ENCODE results near the gene MYPOP. TPM values are rescaled to one million over a fixed set of nuclear protein-coding genes. Genes with fewer than 3 reads are reported as not detected.
"Not testable (repeated sequence)": the region's sequence is repeated elsewhere in the genome, so short reads cannot be mapped to it uniquely, and the experiment has no call there.

Gene MYPOP
- total RNA-seq, 1 donor from 2014 or later = 16.2 TPM

- DNase-seq = no peak
- Histone ChIP-seq H3K27ac (replicated peaks) (no peak overlapping the region), H3K36me3 (peaks cover 49% of the 10 kb centered on the region), H3K4me1 (peaks cover 30% of the 10 kb centered on the region), H3K4me3 (no peak overlapping the region), H3K27me3 (ENCODE audit: low read depth) (no peaks in the 10 kb centered on the region), H3K9me3 (replicated peaks) (no peaks in the 10 kb centered on the region)
- no peak for TF ChIP-seq CTCF (IDR thresholded peaks at IDR 0.05; ENCODE audit: borderline replicate concordance)
- intact Hi-C loops (cut with micrococcal nuclease) = no loop called here
These were observed 2.4 kb downstream of the MYPOP start for GRCh38 chr19:45899919-45900589.

DNA sequence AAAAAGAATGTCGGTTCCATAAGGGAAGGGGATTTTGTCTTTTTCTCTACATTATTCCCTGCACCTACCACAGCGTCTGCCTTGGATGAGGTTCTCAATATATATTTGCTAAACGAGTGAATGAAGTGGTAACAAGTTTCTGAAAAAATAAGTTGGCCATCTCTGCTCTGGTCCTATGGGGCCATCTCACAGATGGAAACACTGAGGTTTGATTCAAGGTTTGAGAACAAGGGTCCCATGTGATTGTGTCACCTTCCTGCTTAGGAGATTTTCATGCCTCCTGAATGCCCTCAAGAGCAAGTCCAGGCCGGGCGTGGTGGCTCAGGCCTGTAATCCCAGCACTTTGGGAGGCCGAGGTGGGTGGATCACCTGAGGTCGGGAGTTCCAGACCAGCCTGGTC is 3.2 kb downstream of the MYPOP start:
- H3K27me3 ChIP-seq (ENCODE audit: low read depth) = no peaks in the 10 kb centered on the region
- peaks cover 30% of the 10 kb centered on the region for H3K4me1 ChIP-seq
- peaks cover 54% of the 10 kb centered on the region for H3K36me3 ChIP-seq
- no peak for DNase-seq
- H3K4me3 ChIP-seq = no peak overlapping the region
- intact Hi-C loops (cut with micrococcal nuclease) = no loop called here
- no peak overlapping the region for H3K27ac ChIP-seq (replicated peaks)
- TF ChIP-seq CTCF (IDR thresholded peaks at IDR 0.05; ENCODE audit: borderline replicate concordance) = no peak
- no peaks in the 10 kb centered on the region for H3K9me3 ChIP-seq (replicated peaks)

DNA sequence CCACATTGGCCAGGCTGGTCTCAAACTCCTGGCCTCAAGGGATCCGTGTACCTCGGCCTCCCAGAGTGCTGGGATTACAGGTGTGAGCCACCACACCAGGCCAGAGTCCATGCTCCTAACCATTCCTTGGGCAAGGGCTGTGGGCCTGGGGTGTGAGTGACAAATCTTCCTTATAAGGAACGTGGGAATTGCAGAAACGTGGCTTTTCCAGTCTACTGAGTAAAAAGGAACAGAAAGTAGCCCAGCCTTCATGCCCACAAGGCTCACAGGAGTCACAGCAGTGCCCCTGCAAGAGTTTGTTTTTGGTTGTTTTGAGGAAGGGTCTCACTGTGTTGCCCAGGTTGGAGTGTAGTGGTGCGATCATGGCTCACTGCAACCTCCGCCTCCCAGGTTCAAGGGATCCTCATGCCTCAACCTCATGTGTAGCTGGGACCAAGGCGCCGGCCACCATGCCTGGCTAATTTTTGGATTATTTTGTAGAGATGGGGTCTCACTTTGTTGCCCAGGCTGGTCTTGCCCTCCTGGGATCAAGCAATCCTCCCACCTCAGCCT is 5.1 kb downstream of the MYPOP start:
- TF ChIP-seq CTCF (IDR thresholded peaks at IDR 0.05; ENCODE audit: borderline replicate concordance) = no peak
- Histone ChIP-seq H3K27ac (replicated peaks) (no peak overlapping the region), H3K36me3 (peaks cover 54% of the 10 kb centered on the region), H3K4me3 (no peak overlapping the region), H3K27me3 (ENCODE audit: low read depth) (no peaks in the 10 kb centered on the region), H3K9me3 (replicated peaks) (no peaks in the 10 kb centered on the region), H3K4me1 (peaks cover 22% of the 10 kb centered on the region)
- DNase-seq = no peak
- intact Hi-C loops (cut with micrococcal nuclease) = no loop called here

DNA sequence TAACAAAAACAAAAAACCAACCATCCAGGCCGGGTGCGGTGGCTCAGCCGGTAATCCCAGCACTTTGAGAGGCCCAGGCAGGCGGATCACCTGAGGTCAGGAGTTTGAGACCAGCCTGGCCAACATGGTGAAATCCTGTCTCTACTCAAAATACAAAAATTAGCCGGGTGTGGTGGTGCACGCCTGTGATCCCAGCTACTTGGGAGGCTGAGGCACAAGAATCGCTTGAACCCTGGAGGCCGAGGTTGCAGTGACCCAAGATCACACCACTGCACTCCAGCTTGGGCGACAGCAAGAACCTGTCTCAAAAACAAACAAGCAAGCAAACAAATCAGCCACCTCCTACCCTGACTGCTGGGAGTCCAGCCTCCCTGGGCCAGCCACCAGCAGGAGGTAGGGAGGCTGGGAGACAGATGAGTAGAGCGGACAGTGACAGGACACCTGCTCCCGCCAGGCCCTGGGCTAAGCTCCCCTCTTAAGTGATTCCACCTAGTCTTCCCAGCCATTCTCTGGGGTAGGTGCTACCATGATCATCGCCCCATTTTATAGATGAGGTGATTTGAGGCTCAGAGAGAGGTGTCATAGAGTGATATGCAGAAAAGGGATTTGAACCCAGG is 6.3 kb downstream of the MYPOP start:
- intact Hi-C loops (cut with micrococcal nuclease); H3K27me3 ChIP-seq (ENCODE audit: low read depth); H3K4me3 ChIP-seq; H3K9me3 ChIP-seq (replicated peaks); DNase-seq; H3K27ac ChIP-seq (replicated peaks): not testable (repeated sequence)
- H3K36me3 ChIP-seq = peaks cover 54% of the 10 kb centered on the region
- peaks cover 11% of the 10 kb centered on the region for H3K4me1 ChIP-seq

- no peak for TF ChIP-seq CTCF (IDR thresholded peaks at IDR 0.05; ENCODE audit: borderline replicate concordance)
- intact Hi-C loops (cut with micrococcal nuclease) = no loop called here
- DNase-seq = no peak
- Histone ChIP-seq H3K4me3 (no peak overlapping the region), H3K9me3 (replicated peaks) (no peaks in the 10 kb centered on the region), H3K4me1 (peaks cover 5% of the 10 kb centered on the region), H3K27me3 (ENCODE audit: low read depth) (no peaks in the 10 kb centered on the region), H3K27ac (replicated peaks) (no peak overlapping the region), H3K36me3 (peaks cover 56% of the 10 kb centered on the region)
These were observed 6.9 kb downstream of the MYPOP start for GRCh38 chr19:45895519-45895972.

GRCh38 chr19:45890877-45891276 is 11.5 kb downstream of the MYPOP start:
- Histone ChIP-seq H3K27ac (replicated peaks) (no peak overlapping the region), H3K4me1 (peaks cover 11% of the 10 kb centered on the region), H3K9me3 (replicated peaks) (no peaks in the 10 kb centered on the region), H3K4me3 (no peak overlapping the region), H3K36me3 (peaks cover 21% of the 10 kb centered on the region), H3K27me3 (ENCODE audit: low read depth) (no peaks in the 10 kb centered on the region)
- intact Hi-C loops (cut with micrococcal nuclease) = no loop called here
- TF ChIP-seq CTCF (IDR thresholded peaks at IDR 0.05; ENCODE audit: borderline replicate concordance) = no peak
- no peak for DNase-seq

Measured in left ventricle myocardium inferior (tissue), 1 donor.